Hepatocyte (in vitro differentiated cells): Measurements from ENCODE around the gene RRN3. TPM values are rescaled to one million over a fixed set of nuclear protein-coding genes. Genes with fewer than 3 reads are reported as not detected.
"Not testable (repeated sequence)": the region's sequence is repeated elsewhere in the genome, so short reads cannot be mapped to it uniquely, and the experiment has no call there.

ENCODE experiments used
- DNase-seq: peaks from one replicate; pipeline ENCODE4 v3.0.0-alpha.2; 2016; ENCODE audit warnings: low spot score
- H2AFZ ChIP-seq: fragments of 200-600 bp; sonication (generic); 2 replicates; pipeline ENCODE4 v1.6.0; 2016; ENCODE audit warnings: antibody characterized with exemption, mild to moderate bottlenecking
- H3K27ac ChIP-seq: fragments of 200-600 bp; sonication (generic); 2 replicates; pipeline ENCODE4 v1.5.1; 2016; ENCODE audit warnings: mild to moderate bottlenecking
- H3K27me3 ChIP-seq: fragments of 200-600 bp; sonication (generic); 2 replicates; pipeline ENCODE4 v1.6.1; 2016
- H3K36me3 ChIP-seq: fragments of 200-600 bp; sonication (generic); replicated peaks from 2 replicates; pipeline ENCODE4 v1.5.1; 2016; ENCODE audit warnings: low read depth; ENCODE audit not compliant: insufficient read depth
- H3K4me1 ChIP-seq: fragments of 200-600 bp; sonication (generic); 2 replicates; pipeline ENCODE4 v1.5.1; 2016; ENCODE audit warnings: mild to moderate bottlenecking, moderate library complexity; ENCODE audit not compliant: insufficient read depth
- H3K4me2 ChIP-seq: fragments of 200-600 bp; sonication (generic); 2 replicates; pipeline ENCODE4 v1.6.0; 2016
- H3K4me3 ChIP-seq: fragments of 200-600 bp; sonication (generic); 2 replicates; pipeline ENCODE4 v1.5.1; 2016; ENCODE audit warnings: mild to moderate bottlenecking
- H3K79me2 ChIP-seq: fragments of 200-600 bp; sonication (generic); 2 replicates; pipeline ENCODE4 v1.6.0; 2017; ENCODE audit warnings: mild to moderate bottlenecking
- H3K9me2 ChIP-seq: fragments of 200-600 bp; sonication (generic); replicated peaks from 2 replicates; pipeline ENCODE4 v1.6.0; 2017; ENCODE audit warnings: mild to moderate bottlenecking; ENCODE audit not compliant: insufficient read depth
- H3K9me3 ChIP-seq: fragments of 200-600 bp; sonication (generic); 2 replicates; pipeline ENCODE4 v1.5.1; 2016; ENCODE audit warnings: low read depth, mild to moderate bottlenecking
- H4K20me1 ChIP-seq: fragments of 200-600 bp; sonication (generic); 2 replicates; pipeline ENCODE4 v1.6.0; 2016; ENCODE audit warnings: mild to moderate bottlenecking; ENCODE audit not compliant: insufficient read depth, poor library complexity, severe bottlenecking
- WGBS: methylation state at CpG from one replicate; pipeline ENCODE4 v1.1.6; 2016; ENCODE audit warnings: low lambda C conversion rate; ENCODE audit errors: missing lambda C conversion rate; 5-methylcytosine and 5-hydroxymethylcytosine counted together
- polyA plus RNA-seq: library from polyadenylated mRNA; unstranded; fragments of >200 nt; fragmentation: Nextera tagmentation; extraction: Ambion mirVana; gene quantifications from 2 replicates; pipeline ENCODE4 v1.2.1, GENCODE V29; 2016
- total RNA-seq: library from RNA; depleted of rRNA; stranded (reverse); fragments of >200 nt; gene quantifications from 2 replicates; pipeline ENCODE4 v1.2.3, GENCODE V29; 2014

RRN3 gene
- total and polyA plus RNA-seq, 2 experiments from 2014 or later = 16.5 to 40.9 TPM

DNA sequence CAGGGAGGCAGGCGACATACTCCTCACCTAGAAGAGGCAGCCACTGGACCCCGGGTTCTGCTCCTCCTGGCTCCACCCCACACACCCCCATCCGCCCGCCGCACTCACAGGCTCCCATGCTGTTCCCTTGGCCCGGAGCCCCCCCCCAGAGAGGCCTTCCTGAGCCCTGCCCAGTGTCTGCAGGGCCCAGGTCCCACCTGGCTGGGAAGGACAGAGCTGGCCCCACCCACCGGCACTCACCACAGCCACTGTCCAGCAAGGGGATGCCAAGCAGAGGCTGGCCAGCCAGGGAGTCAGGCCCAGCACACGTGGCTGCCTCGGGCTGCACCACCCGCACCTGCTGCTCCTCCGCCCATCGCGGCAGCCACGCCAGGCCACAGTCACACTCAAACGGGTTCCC lies 43.4 kb upstream of the RRN3 start:
- H3K4me3 ChIP-seq, H3K9me3 ChIP-seq, H3K27ac ChIP-seq, H3K27me3 ChIP-seq, H3K36me3 ChIP-seq, H3K4me2 ChIP-seq, H3K4me1 ChIP-seq, H4K20me1 ChIP-seq, H2AFZ ChIP-seq, H3K9me2 ChIP-seq, DNase-seq: not testable (repeated sequence)
- 100% methylated on average over 3 of the region's 15 CpGs for WGBS
- H3K79me2 ChIP-seq = peaks cover 14% of the 10 kb centered on the region

DNA sequence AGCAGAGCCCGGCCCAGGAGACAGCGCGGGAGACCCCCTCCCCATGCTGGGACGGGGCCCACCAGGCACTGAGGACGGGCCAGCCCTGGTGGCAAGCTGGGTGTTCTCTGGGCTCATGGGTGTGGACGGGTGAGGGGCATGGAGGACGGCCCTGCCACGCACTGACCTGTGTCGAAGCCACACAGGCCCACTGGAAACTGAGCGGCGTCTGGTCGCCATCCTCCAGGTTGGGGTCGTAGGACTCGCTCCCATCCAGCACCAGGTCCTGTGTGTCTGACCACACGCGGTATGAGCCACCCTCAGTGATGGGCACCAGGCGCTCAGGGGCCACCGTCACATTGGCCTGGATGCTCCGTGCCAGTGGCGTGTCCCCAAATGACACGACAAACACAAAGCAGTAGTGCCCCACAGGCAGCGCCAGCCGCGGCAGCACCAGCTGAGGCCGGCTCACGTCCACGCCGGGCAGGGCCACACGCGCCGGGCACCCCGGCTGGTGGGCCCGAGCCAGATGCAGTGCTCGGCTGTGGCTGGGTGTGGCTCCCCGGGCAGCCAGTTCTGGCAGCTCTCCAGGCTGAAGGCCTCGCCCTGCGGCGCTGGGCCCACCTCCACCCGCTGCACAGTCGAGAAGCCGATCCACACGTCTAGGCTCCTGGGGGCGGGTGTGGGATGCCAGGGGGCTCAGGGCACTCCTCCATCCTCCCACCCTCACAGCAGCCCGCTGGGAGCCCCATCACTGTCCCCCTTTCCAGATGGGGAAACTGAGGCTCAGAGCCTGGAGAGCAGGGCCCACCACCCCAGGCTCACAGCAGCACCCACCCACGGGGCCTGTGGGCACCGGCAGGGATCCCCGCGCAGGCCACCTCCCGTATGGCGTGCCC lies 41.6 kb upstream of the RRN3 start:
- H3K27ac ChIP-seq, H3K27me3 ChIP-seq, H4K20me1 ChIP-seq, DNase-seq, H3K36me3 ChIP-seq, H2AFZ ChIP-seq, H3K4me2 ChIP-seq, H3K4me1 ChIP-seq, H3K79me2 ChIP-seq, H3K4me3 ChIP-seq, H3K9me2 ChIP-seq, H3K9me3 ChIP-seq: not testable (repeated sequence)
- 95% methylated on average over 27 of the region's 50 CpGs for WGBS

DNA sequence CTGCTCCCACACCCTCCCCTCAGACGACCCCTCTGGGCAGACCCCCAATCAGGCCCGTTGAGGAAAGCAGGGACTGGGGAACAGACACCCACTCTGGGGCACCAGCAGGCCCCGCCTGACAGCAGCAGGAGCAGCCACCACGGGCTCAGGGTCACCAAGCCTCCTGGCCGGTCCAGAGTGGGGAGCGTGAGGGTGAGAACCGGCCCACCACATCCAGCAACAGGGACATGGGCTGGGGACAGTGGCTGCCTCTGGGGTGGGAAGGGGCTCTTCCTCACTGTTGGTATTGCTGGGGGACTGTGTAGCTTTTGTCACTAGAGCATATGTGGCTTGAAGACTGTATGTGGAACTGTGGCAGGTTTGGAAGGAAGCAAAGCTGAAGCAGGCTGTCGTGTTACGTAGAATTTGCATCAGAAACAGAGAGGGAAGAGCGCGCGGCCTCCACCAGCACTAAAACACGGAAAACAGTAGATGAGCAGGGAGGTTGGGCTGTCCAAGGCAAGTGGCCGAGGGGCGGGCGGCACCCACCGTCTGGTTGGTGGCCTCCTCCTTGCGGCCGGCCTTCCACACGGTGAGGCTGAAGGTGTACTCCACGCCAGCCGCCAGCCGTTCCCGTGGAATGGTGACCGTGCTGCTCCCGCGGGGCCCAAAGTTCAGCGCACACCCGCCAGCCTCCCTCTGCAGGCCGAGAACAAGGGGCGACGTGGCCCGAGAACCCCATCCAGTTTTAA lies 40.8 kb upstream of the RRN3 start:
- not testable (repeated sequence) for H3K27ac ChIP-seq, H3K36me3 ChIP-seq, DNase-seq, H3K9me2 ChIP-seq, H4K20me1 ChIP-seq, H3K4me1 ChIP-seq, H3K79me2 ChIP-seq, H3K4me3 ChIP-seq, H3K9me3 ChIP-seq, H3K27me3 ChIP-seq, H2AFZ ChIP-seq, H3K4me2 ChIP-seq
- WGBS = 95% methylated on average over 8 of the region's 33 CpGs

DNA sequence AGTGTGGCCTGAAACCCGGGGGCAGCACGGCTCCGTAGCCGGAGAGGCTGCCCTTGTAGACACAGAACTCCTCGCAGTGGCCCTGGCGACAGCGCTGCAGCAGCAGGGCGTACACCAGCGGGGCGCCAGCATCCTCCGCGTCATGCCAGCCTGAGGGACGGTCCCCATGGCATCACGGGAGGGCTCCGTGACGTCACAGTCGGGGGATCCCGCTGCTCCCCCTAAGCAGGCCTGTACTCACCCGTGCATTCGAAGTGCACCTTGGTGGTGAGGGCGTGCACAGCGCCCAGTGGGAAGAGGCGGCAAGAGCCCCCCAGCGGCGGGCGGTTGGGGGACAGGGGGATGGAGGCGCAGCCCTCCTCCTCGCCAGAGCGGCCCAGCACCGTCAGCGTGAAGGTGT lies 39.5 kb upstream of the RRN3 start:
- H3K27ac ChIP-seq, H4K20me1 ChIP-seq: not testable (repeated sequence)

DNA sequence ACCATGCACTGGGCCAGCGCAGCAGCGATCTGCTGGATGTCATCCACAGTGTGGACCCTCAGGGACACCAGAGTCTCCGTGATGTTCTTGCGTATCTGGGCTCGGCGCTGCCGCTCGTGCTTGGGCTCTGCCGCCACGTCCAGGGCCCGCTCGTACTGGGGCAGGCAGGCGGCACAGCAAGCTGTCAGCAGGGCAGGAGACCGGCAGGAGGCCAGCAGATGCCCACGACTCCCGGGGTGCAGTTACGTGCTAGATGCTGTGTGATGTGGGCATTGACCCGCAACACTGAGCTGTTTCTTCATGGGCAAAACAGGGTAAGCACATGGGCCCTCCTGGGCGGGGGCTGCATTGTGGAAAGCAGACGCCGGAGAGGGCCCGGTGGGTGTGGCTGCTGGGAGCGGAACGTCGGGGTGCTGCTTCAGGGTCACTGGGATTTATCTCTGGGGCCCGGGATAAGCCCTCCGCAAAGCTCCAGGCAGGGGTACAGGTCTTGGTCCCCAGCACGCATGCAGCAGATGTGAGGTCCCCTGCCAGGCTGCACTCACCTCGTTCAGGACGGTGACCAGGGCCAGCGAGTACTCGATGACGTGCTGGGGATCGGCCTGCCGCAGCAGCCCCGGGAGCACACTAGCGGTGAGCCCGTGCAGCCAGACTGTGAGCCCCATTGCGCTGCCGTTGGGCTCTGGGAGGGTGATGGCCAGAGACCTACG lies 38.8 kb upstream of the RRN3 start:
- H3K9me3 ChIP-seq, H4K20me1 ChIP-seq, H3K4me1 ChIP-seq, H3K9me2 ChIP-seq, H2AFZ ChIP-seq, H3K27ac ChIP-seq, H3K4me3 ChIP-seq, H3K36me3 ChIP-seq, H3K79me2 ChIP-seq, DNase-seq, H3K27me3 ChIP-seq, H3K4me2 ChIP-seq: not testable (repeated sequence)
- 97% methylated on average over 20 of the region's 41 CpGs for WGBS

More for the DNA sequence above, 39.5 kb upstream of the RRN3 start:
- H3K27me3 ChIP-seq, H3K36me3 ChIP-seq, H3K9me2 ChIP-seq, H2AFZ ChIP-seq, H3K9me3 ChIP-seq, H3K4me3 ChIP-seq, H3K4me2 ChIP-seq, H3K4me1 ChIP-seq, H3K79me2 ChIP-seq, DNase-seq: not testable (repeated sequence)
- 98% methylated on average over 10 of the region's 31 CpGs for WGBS

DNA sequence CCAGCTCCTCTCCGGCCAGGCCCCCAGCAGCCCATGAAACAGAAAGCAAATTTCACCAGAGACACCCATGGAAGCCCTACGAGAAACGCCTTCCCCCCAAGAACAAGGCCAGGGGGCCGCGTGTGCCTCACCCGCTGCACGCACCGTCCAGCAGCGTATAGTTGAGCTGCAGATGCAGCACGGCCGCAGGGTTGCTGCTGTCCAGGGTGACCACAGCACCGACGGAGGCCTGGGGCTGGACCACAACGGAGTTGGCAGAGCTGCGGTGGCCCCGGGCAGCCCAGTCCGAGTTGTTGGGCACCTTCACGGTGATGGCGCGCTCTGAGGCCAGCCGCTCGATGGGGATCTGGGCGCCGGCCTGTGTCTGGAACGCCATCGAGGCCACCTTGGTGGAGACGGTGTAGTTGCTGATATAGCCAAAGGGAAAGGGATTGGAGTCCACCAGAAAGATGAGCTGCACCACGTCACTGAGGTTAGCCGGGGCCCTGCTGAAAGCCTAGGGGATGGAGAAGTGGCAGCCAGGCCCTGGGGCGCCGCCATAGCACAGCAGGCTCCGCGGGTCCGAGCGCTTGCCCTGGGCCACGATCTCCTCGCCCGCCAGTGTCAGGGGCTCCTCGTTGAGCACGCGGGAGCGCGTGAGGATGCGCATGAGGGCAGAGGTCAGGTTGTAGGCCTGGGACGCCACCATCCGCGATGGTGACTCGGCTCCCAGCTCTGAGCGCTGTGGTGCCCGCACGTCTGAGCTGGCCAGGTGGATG lies 37.0 kb upstream of the RRN3 start:
- not testable (repeated sequence) for H4K20me1 ChIP-seq, H3K4me1 ChIP-seq, H3K9me3 ChIP-seq, H3K27me3 ChIP-seq, H2AFZ ChIP-seq, H3K4me3 ChIP-seq, H3K36me3 ChIP-seq, H3K9me2 ChIP-seq, H3K27ac ChIP-seq, H3K4me2 ChIP-seq, DNase-seq, H3K79me2 ChIP-seq
- 97% methylated on average over 35 of the region's 51 CpGs for WGBS

DNA sequence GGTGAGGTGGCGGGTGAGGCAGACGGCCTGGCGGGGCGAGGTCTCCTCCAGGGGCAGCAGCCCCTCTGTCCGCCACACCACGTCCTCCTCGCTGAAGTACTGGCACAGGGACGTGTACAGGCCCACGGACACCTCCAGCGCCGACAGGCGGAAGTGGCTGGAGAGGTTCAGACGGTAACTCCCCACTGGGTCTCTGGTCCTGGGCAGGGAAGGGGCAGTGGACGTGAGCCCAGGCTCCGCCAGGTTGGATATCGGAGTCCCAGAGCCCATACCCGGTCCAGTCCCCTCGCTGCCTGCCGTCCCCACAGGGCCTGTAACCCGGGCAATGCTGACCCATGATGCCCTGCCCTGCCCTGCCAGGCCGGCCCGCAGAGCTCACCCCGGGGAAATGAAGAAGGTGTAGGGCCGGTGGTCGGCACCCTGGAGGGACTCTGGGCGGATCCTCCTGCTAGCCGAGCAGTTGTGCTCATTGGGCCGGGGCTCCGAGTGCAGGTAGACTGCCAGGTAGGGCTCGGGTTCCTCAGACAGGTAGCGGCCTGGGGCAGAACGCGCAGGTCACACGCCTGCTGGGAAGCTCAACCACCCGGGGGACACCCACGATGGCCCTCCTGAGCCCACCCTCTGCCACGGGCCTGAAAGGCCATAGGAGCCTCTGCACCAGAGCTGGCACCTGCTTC lies 36.3 kb upstream of the RRN3 start:
- not testable (repeated sequence) for H3K9me3 ChIP-seq, H2AFZ ChIP-seq, H3K36me3 ChIP-seq, H3K9me2 ChIP-seq, H3K27ac ChIP-seq, H3K4me2 ChIP-seq, H4K20me1 ChIP-seq, H3K4me3 ChIP-seq, H3K79me2 ChIP-seq, H3K4me1 ChIP-seq, DNase-seq, H3K27me3 ChIP-seq
- WGBS = 97% methylated on average over 25 of the region's 37 CpGs
